Esophagus squamous epithelium (tissue), 4 donors: ENCODE results near the gene IARS2.

Experiments used
- POLR2A ChIP-seq, 4 donors: fragments of 450-650 bp; IDR thresholded peaks; one replicate each; pipeline ENCODE4 v1.6.1; 2017; ENCODE audit warnings: antibody characterized with exemption in 4 of 4, mild to moderate bottlenecking in 4 of 4, moderate library complexity in 3 of 4
- TF ChIP-seq, protein P1 (sequence below), 6 experiments: fragments of 450-650 bp in 4 of 6; fragments of 200-600 bp in 2 of 6; sonication (generic) in 2 of 6; IDR thresholded peaks; one replicate each; pipeline ENCODE4 v1.5.1; 2016 to 2019; ENCODE audit warnings: antibody characterized with exemption in 6 of 6, mild to moderate bottlenecking in 4 of 6, moderate library complexity in 4 of 6

DNA sequence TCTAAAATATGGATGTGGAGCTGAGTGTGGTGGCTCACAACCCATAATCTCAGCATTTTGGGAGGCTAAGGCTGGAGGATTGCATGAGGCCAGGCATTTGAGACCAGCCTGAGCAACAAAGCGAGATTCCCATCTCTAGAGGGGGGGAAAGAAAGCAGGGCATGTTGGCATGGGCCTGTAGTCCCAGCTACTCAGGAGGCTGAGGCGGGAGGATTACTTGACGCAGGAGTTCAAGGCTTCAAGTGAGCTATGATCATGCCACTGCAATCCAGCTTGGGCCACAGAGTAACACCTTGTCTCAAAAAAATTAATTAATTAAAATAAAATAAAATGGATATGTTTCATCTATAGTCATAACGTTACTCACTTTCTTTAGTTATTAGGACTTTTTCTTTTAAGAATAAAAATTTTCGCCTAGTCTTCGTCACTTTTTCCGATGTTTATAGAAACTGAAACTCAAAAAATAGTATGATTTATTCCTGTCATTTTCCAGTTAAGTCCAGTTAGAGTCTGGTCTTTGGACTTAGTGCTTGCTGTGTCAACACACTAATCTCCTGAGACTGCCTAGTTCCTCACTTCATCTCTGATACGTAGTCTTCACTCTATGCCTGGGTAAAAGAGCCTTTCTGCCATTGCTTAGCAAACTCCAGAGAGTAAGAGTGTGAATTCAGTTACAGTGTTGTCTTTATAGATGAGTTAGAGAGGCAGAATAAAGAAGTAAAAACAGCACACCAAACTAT, 28.0 kb downstream of the IARS2 start:
- TF ChIP-seq, protein P1, sequence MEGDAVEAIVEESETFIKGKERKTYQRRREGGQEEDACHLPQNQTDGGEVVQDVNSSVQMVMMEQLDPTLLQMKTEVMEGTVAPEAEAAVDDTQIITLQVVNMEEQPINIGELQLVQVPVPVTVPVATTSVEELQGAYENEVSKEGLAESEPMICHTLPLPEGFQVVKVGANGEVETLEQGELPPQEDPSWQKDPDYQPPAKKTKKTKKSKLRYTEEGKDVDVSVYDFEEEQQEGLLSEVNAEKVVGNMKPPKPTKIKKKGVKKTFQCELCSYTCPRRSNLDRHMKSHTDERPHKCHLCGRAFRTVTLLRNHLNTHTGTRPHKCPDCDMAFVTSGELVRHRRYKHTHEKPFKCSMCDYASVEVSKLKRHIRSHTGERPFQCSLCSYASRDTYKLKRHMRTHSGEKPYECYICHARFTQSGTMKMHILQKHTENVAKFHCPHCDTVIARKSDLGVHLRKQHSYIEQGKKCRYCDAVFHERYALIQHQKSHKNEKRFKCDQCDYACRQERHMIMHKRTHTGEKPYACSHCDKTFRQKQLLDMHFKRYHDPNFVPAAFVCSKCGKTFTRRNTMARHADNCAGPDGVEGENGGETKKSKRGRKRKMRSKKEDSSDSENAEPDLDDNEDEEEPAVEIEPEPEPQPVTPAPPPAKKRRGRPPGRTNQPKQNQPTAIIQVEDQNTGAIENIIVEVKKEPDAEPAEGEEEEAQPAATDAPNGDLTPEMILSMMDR (IDR thresholded peaks at IDR 0.05) = no peak
- TF ChIP-seq POLR2A (IDR thresholded peaks at IDR 0.05) = no peak
